Inflammatory macrophage (primary cell): ENCODE results near the gene ZBTB7A.

Experiments
- DNase-seq, 2 donors: peaks; one replicate each; pipeline ENCODE4 v3.0.0-alpha.2; 2020 to 2022

Gene ZBTB7A

GRCh38 chr19:4053423-4054324 lies 13.0 kb downstream of the ZBTB7A start:
- DNase-seq = no peak

GRCh38 chr19:4052993-4053422 lies 13.7 kb downstream of the ZBTB7A start:
- DNase-seq = peak; percentile 86 to 97

GRCh38 chr19:4052114-4052992 lies 14.3 kb downstream of the ZBTB7A start:
- peak; percentile 27 to 64 for DNase-seq

- DNase-seq = peak; percentile 90 to 95
Measured at GRCh38 chr19:4051175-4052101, 15.3 kb downstream of the ZBTB7A start.

GRCh38 chr19:4049432-4049831 lies 17.3 kb downstream of the ZBTB7A start:
- no peak for DNase-seq

GRCh38 chr19:4046946-4047683 lies 19.6 kb downstream of the ZBTB7A start:
- no peak for DNase-seq

- no peak for DNase-seq
Measured at GRCh38 chr19:4046362-4046691, 20.4 kb downstream of the ZBTB7A start.

GRCh38 chr19:4045597-4046361 lies 20.9 kb downstream of the ZBTB7A start:
- no peak for DNase-seq

GRCh38 chr19:4044990-4045465 lies 21.7 kb downstream of the ZBTB7A start:
- DNase-seq = no peak

- no peak for DNase-seq
Measured at GRCh38 chr19:4043966-4044715, 22.6 kb downstream of the ZBTB7A start.

- DNase-seq = no peak
Measured at GRCh38 chr19:4043401-4043800, 23.3 kb downstream of the ZBTB7A start.

- DNase-seq = no peak
Measured at GRCh38 chr19:4042731-4043082, 24.0 kb downstream of the ZBTB7A start.

- no peak for DNase-seq
Measured at GRCh38 chr19:4042064-4042730, 24.5 kb downstream of the ZBTB7A start.

GRCh38 chr19:4038661-4039423 lies 27.9 kb downstream of the ZBTB7A start:
- no peak for DNase-seq

GRCh38 chr19:4038057-4038456 lies 28.6 kb downstream of the ZBTB7A start:
- DNase-seq = no peak

GRCh38 chr19:4037301-4037949 lies 29.3 kb downstream of the ZBTB7A start:
- DNase-seq = no peak

GRCh38 chr19:4036576-4037300 lies 30.0 kb downstream of the ZBTB7A start:
- no peak for DNase-seq
